GM12878 (cell line): ENCODE data around the gene CCDC110. TPM values are rescaled to one million over a fixed set of nuclear protein-coding genes. Genes with fewer than 3 reads are reported as not detected.

Experiments used
- CUX1 ChIP-seq: IDR thresholded peaks from 2 replicates; pipeline ENCODE4 v1.6.1; 2012; ENCODE audit warnings: improper control_type of control experiment, low read depth, low read length; ENCODE audit not compliant: insufficient replicate concordance
- DPF2 ChIP-seq: fragments of 450-650 bp; IDR thresholded peaks from 2 replicates; pipeline ENCODE4 v1.6.1; 2017; ENCODE audit warnings: mild to moderate bottlenecking
- EED ChIP-seq: sonication (generic); IDR thresholded peaks from 2 replicates; pipeline ENCODE4 v1.6.1; 2016; ENCODE audit warnings: antibody characterized with exemption, low read depth
- MEF2A ChIP-seq: IDR thresholded peaks from 2 replicates; pipeline ENCODE4 v1.6.1; 2011; ENCODE audit warnings: low read depth, mild to moderate bottlenecking, low read length, moderate library complexity; ENCODE audit not compliant: insufficient read depth
- MTA2 ChIP-seq: fragments of 450-650 bp; IDR thresholded peaks from 2 replicates; pipeline ENCODE4 v1.6.1; 2016; ENCODE audit warnings: low read depth, mild to moderate bottlenecking, moderate library complexity
- PAX8 ChIP-seq: fragments of 450-650 bp; IDR thresholded peaks from 2 replicates; pipeline ENCODE4 v1.6.1; 2017; ENCODE audit warnings: mild to moderate bottlenecking, moderate library complexity
- PML ChIP-seq: IDR thresholded peaks from 2 replicates; pipeline ENCODE4 v1.6.1; 2012; ENCODE audit warnings: low read length, inconsistent platforms
- POLR2AphosphoS2 ChIP-seq: IDR thresholded peaks from 2 replicates; pipeline ENCODE4 v1.6.1; 2011; ENCODE audit warnings: low read depth, mild to moderate bottlenecking, low read length, improper control_type of control experiment, moderate library complexity
- SIX5 ChIP-seq: IDR thresholded peaks from 2 replicates; pipeline ENCODE4 v1.6.1; 2011; ENCODE audit warnings: mild to moderate bottlenecking, low read depth, low read length, moderate library complexity; ENCODE audit not compliant: severe bottlenecking
- SUPT20H ChIP-seq: IDR thresholded peaks from 2 replicates; pipeline ENCODE4 v1.6.1; 2011; ENCODE audit warnings: low read depth, mild to moderate bottlenecking, low read length, moderate library complexity, borderline replicate concordance; ENCODE audit not compliant: control insufficient read depth
- SUZ12 ChIP-seq: fragments of 200-600 bp; sonication (generic); IDR thresholded peaks from one replicate; pipeline ENCODE4 v1.6.1; 2018; ENCODE audit warnings: antibody characterized with exemption, mild to moderate bottlenecking; ENCODE audit not compliant: unreplicated experiment
- TAF1 ChIP-seq: IDR thresholded peaks from 2 replicates; pipeline ENCODE4 v1.6.1; 2011; ENCODE audit warnings: mild to moderate bottlenecking, low read depth, low read length, borderline replicate concordance
- TCF12 ChIP-seq: IDR thresholded peaks from 2 replicates; pipeline ENCODE4 v1.6.1; 2011; ENCODE audit warnings: low read depth, mild to moderate bottlenecking, low read length
- TCF7 ChIP-seq: IDR thresholded peaks from 2 replicates; pipeline ENCODE4 v1.6.1; 2014; ENCODE audit warnings: antibody characterized with exemption, borderline replicate concordance
- ZNF207 ChIP-seq: fragments of 450-650 bp; IDR thresholded peaks from 2 replicates; pipeline ENCODE4 v1.6.1; 2014; ENCODE audit warnings: antibody characterized with exemption, mild to moderate bottlenecking, borderline replicate concordance
- ZNF274 ChIP-seq: IDR thresholded peaks from one replicate; pipeline ENCODE4 v1.8.0; 2011; ENCODE audit not compliant: insufficient read length, insufficient read depth
- ZNF622 ChIP-seq: fragments of 450-650 bp; IDR thresholded peaks from 2 replicates; pipeline ENCODE4 v1.6.1; 2017; ENCODE audit warnings: mild to moderate bottlenecking, inconsistent platforms
- ZSCAN29 ChIP-seq: fragments of 450-650 bp; IDR thresholded peaks from 2 replicates; pipeline ENCODE4 v1.6.1; 2017; ENCODE audit warnings: mild to moderate bottlenecking, moderate library complexity
- polyA plus RNA-seq, 11 experiments: library from polyadenylated mRNA; depleted of rRNA in 4 of 11; unstranded in 6 of 11; stranded (reverse) in 5 of 11; fragments of >200 nt; fragmentation: Nextera tagmentation in 4 of 11; fragmentation: Illumina TruSeq in 1 of 11; extraction: Ambion mirVana in 4 of 11; extraction: Trizol in 1 of 11; gene quantifications; 1 replicate in 1 of 11; 2 replicates in 10 of 11; pipeline versions ENCODE4 v1.2.1 to v1.2.3, GENCODE V29; 2011 to 2016; ENCODE audit warnings: inconsistent platforms in 2 of 11, missing spikeins in 2 of 11, low read depth in 1 of 11
- total RNA-seq, 4 experiments: library from RNA; depleted of rRNA in 3 of 4; stranded (reverse); fragments of >200 nt in 3 of 4; fragmentation: Illumina TruSeq in 1 of 4; extraction: Trizol in 1 of 4; gene quantifications; 2 replicates each; pipeline versions ENCODE4 v1.2.1 to v1.2.3, GENCODE V29; 2013 to 2021
- TF ChIP-seq, protein P1 (sequence below): fragments of 450-650 bp; IDR thresholded peaks from 2 replicates; pipeline ENCODE4 v1.6.1; 2014; ENCODE audit warnings: mild to moderate bottlenecking
- TF ChIP-seq, protein P2 (sequence below): IDR thresholded peaks from 2 replicates; pipeline ENCODE4 v1.6.1; 2012; ENCODE audit warnings: low read length, inconsistent platforms

The CCDC110 gene
- total and polyA plus RNA-seq, 10 of the 15 experiments (the other 5 are each of a cell fraction or from before 2014, with no cell fraction given): 0.85 to 3.1 (median 2.1) TPM; not detected in 1

DNA sequence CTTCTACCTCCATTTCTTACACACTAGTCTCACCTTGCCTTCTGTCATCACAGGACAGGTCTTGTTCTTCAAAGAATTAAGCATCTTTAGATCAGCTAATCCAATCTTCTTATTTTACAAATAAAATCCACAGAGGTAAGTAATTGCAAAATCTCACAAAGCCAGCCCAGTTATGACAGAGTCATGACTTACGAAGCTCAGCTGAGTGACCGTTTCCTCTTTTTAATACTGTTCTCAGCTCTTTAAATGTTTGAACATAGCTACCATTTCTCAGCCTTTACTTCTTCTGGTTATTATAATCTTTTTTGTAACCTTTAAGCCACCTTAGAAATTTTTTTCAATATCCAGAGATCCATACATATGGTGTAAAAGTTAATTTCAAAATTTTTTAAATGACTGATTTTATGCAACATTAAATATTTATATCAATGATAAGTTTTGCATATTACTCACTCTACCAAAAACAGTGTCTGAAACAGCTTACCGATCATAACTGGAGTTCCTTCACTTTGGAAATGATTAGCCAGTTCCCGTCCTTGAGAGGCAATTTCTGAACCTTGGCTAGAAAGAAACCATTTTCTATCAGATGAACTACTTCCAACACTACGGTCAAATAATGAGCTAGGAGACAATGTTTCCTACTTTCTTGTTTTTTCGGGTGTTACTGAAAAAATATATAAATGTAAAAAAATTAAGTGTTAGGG is 66.1 kb downstream of the CCDC110 start (continued):
- TF ChIP-seq CUX1 (no peak), SUZ12 (no peak), PML (0 out of 2 replicates have a peak, but pooled peaks have one; percentile 35), SIX5 (no peak), ZNF274 (no peak), TAF1 (no peak), MEF2A (peak; percentile 71; the same call in 1 of the 2 replicates), TCF7 (no peak), TCF12 (no peak), MTA2 (no peak), PAX8 (no peak), ZNF207 (no peak), ZNF622 (no peak), SUPT20H (no peak), EED (no peak), ZSCAN29 (no peak), POLR2AphosphoS2 (no peak), DPF2 (no peak)
- TF ChIP-seq, protein P1, sequence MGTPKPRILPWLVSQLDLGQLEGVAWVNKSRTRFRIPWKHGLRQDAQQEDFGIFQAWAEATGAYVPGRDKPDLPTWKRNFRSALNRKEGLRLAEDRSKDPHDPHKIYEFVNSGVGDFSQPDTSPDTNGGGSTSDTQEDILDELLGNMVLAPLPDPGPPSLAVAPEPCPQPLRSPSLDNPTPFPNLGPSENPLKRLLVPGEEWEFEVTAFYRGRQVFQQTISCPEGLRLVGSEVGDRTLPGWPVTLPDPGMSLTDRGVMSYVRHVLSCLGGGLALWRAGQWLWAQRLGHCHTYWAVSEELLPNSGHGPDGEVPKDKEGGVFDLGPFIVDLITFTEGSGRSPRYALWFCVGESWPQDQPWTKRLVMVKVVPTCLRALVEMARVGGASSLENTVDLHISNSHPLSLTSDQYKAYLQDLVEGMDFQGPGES: no peak
- TF ChIP-seq, protein P2, sequence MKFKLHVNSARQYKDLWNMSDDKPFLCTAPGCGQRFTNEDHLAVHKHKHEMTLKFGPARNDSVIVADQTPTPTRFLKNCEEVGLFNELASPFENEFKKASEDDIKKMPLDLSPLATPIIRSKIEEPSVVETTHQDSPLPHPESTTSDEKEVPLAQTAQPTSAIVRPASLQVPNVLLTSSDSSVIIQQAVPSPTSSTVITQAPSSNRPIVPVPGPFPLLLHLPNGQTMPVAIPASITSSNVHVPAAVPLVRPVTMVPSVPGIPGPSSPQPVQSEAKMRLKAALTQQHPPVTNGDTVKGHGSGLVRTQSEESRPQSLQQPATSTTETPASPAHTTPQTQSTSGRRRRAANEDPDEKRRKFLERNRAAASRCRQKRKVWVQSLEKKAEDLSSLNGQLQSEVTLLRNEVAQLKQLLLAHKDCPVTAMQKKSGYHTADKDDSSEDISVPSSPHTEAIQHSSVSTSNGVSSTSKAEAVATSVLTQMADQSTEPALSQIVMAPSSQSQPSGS: peak; percentile 79
